Smooth muscle cell (in vitro differentiated cells): ENCODE data around the gene GPR78. TPM values are rescaled to one million over a fixed set of nuclear protein-coding genes. Genes with fewer than 3 reads are reported as not detected.
A peak's percentile ranks its signal among the peaks of the same experiment; 100 is the strongest.

Source experiments
- DNase-seq: peaks from one replicate; lab custom pipeline; 2025; ENCODE audit not compliant: unreplicated experiment; lab: John Stamatoyannopoulos, UW
- H2AFZ ChIP-seq: fragments of 200-600 bp; sonication (generic); 2 replicates; pipeline ENCODE4 v1.6.0; 2016; ENCODE audit warnings: antibody characterized with exemption, low read depth, mild to moderate bottlenecking
- H3F3A ChIP-seq: fragments of 200-600 bp; sonication (generic); 2 replicates; pipeline ENCODE4 v1.6.0; 2017; ENCODE audit warnings: antibody characterized with exemption, low read depth
- H3K27ac ChIP-seq: fragments of 200-600 bp; sonication (generic); 2 replicates; pipeline ENCODE4 v1.5.1; 2016; ENCODE audit warnings: low read depth, mild to moderate bottlenecking
- H3K27me3 ChIP-seq: fragments of 200-600 bp; sonication (generic); 2 replicates; pipeline ENCODE4 v1.6.1; 2016; ENCODE audit warnings: low read depth, mild to moderate bottlenecking
- H3K36me3 ChIP-seq: fragments of 200-600 bp; sonication (generic); 2 replicates; pipeline ENCODE4 v1.5.1; 2016; ENCODE audit warnings: low read depth
- H3K4me1 ChIP-seq: fragments of 200-600 bp; sonication (generic); 2 replicates; pipeline ENCODE4 v1.5.1; 2016; ENCODE audit warnings: low read depth
- H3K4me2 ChIP-seq: fragments of 200-600 bp; sonication (generic); 2 replicates; pipeline ENCODE4 v1.6.0; 2016; ENCODE audit warnings: mild to moderate bottlenecking
- H3K4me3 ChIP-seq: fragments of 200-600 bp; sonication (generic); 2 replicates; pipeline ENCODE4 v1.5.1; 2016; ENCODE audit warnings: mild to moderate bottlenecking
- H3K79me2 ChIP-seq: fragments of 200-600 bp; sonication (generic); 2 replicates; pipeline ENCODE4 v1.6.0; 2016; ENCODE audit warnings: low read depth, mild to moderate bottlenecking
- H3K9ac ChIP-seq: fragments of 200-600 bp; sonication (generic); 2 replicates; pipeline ENCODE4 v1.6.0; 2016; ENCODE audit warnings: low read depth
- H3K9me3 ChIP-seq: fragments of 200-600 bp; sonication (generic); replicated peaks from 2 replicates; pipeline ENCODE4 v1.5.1; 2016; ENCODE audit warnings: low read depth
- H4K20me1 ChIP-seq: fragments of 200-600 bp; sonication (generic); 2 replicates; pipeline ENCODE4 v1.6.0; 2016; ENCODE audit warnings: low read depth
- CTCF ChIP-seq: fragments of 200-600 bp; sonication (generic); IDR thresholded peaks from 2 replicates; pipeline ENCODE4 v1.5.1; 2017; ENCODE audit warnings: borderline replicate concordance, mild to moderate bottlenecking, antibody characterized with exemption; ENCODE audit not compliant: insufficient read depth, poor library complexity, severe bottlenecking
- WGBS: methylation state at CpG from one replicate; pipeline ENCODE4 v1.1.7; 2016; ENCODE audit warnings: low lambda C conversion rate; 5-methylcytosine and 5-hydroxymethylcytosine counted together
- polyA plus RNA-seq: library from polyadenylated mRNA; unstranded; fragments of >200 nt; fragmentation: Nextera tagmentation; extraction: Ambion mirVana; gene quantifications from 2 replicates; pipeline ENCODE4 v1.2.1, GENCODE V29; 2016
- total RNA-seq: library from RNA; depleted of rRNA; stranded (reverse); fragments of >200 nt; gene quantifications from 2 replicates; pipeline ENCODE4 v1.2.3, GENCODE V29; 2014

GPR78 gene
- total and polyA plus RNA-seq, 2 experiments from 2014 or later: 0.05 TPM; not detected in 1

GRCh38 chr4:8568068-8568668, 12.0 kb upstream of the GPR78 start:
- Histone ChIP-seq H3K4me3 (no peak overlapping the region), H2AFZ (no peak overlapping the region), H3K9me3 (no peaks in the 10 kb centered on the region), H3K4me2 (no peak overlapping the region), H3K36me3 (no peaks in the 10 kb centered on the region), H3F3A (no peaks in the 10 kb centered on the region), H3K79me2 (no peaks in the 10 kb centered on the region), H3K27me3 (no peaks in the 10 kb centered on the region), H3K9ac (no peak overlapping the region), H3K27ac (peak overlapping the region; percentile 6), H3K4me1 (peaks cover 11% of the 10 kb centered on the region), H4K20me1 (no peaks in the 10 kb centered on the region)
- DNase-seq: no peak
- 5% methylated on average over 5 of the region's 5 CpGs for WGBS
- TF ChIP-seq CTCF: no peak

GRCh38 chr4:8570201-8570600, 10.0 kb upstream of the GPR78 start:
- no peak overlapping the region for H3K4me3 ChIP-seq
- H3K27ac ChIP-seq: no peak overlapping the region
- H3K27me3 ChIP-seq: no peaks in the 10 kb centered on the region
- H3K9me3 ChIP-seq: no peaks in the 10 kb centered on the region
- no peak overlapping the region for H3K9ac ChIP-seq
- H3K36me3 ChIP-seq: no peaks in the 10 kb centered on the region
- H3K79me2 ChIP-seq: no peaks in the 10 kb centered on the region
- DNase-seq: no peak
- no peaks in the 10 kb centered on the region for H3F3A ChIP-seq
- no peak overlapping the region for H2AFZ ChIP-seq
- no peak overlapping the region for H3K4me2 ChIP-seq
- peaks cover 11% of the 10 kb centered on the region for H3K4me1 ChIP-seq
- 96% methylated on average over 1 of the region's 1 CpG for WGBS
- H4K20me1 ChIP-seq: no peaks in the 10 kb centered on the region
- TF ChIP-seq CTCF: no peak

GRCh38 chr4:8571702-8572685, 8.2 kb upstream of the GPR78 start:
- no peaks in the 10 kb centered on the region for H4K20me1 ChIP-seq
- H3K79me2 ChIP-seq: no peaks in the 10 kb centered on the region
- peaks cover 11% of the 10 kb centered on the region for H3K4me1 ChIP-seq
- TF ChIP-seq CTCF: no peak
- no peaks in the 10 kb centered on the region for H3F3A ChIP-seq
- H3K9ac ChIP-seq: no peak overlapping the region
- WGBS: 65% methylated on average over 6 of the region's 6 CpGs
- no peak overlapping the region for H3K4me2 ChIP-seq
- H3K27me3 ChIP-seq: no peaks in the 10 kb centered on the region
- H3K36me3 ChIP-seq: no peaks in the 10 kb centered on the region
- no peak overlapping the region for H2AFZ ChIP-seq
- no peak overlapping the region for H3K27ac ChIP-seq
- H3K4me3 ChIP-seq: no peak overlapping the region
- no peaks in the 10 kb centered on the region for H3K9me3 ChIP-seq
- DNase-seq: no peak
